Breast epithelium (tissue), 3 donors: ENCODE measurements around the gene FABP1.

ENCODE experiments used
- CTCF ChIP-seq, 3 donors: fragments of 450-650 bp; IDR thresholded peaks; one replicate each; pipeline ENCODE4 v1.5.1; 2016 to 2017; ENCODE audit warnings: antibody characterized with exemption in 3 of 3, mild to moderate bottlenecking in 3 of 3, moderate library complexity in 3 of 3
- POLR2A ChIP-seq: fragments of 450-650 bp; IDR thresholded peaks from one replicate; pipeline ENCODE4 v1.6.1; 2016; ENCODE audit warnings: antibody characterized with exemption, mild to moderate bottlenecking, moderate library complexity

GRCh38 chr2:88108796-88109195, 19.1 kb downstream of the FABP1 start:
- no peak for TF ChIP-seq CTCF (IDR thresholded peaks at IDR 0.05)
- TF ChIP-seq POLR2A, result no peak
